ENCODE data around the gene RASGRP2.

RASGRP2 gene

DNA sequence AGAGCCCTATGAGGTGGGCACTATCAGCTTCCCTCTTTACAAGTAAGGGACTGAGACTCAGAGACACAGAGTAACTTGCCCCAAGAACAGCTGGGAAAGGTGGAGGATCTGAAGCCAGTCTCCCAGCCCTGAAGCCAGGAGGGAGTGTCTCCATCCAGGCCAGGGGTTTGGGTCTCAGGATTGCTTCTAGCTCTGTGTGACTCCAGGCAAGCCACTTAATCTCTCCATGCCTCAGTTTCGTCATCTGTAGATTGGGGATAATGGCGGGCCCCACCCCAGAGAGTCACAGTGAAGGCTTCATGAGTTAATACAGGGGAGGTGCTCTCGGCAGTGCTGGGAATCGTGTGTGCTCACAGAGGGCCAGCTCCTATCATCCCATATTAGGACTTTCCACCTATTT, 48.5 kb upstream of the RASGRP2 start:
- TF ChIP-seq ZNF558 (tag by site-specific recombination; IDR thresholded peaks at IDR 0.05) (no peak), ZNF692 (tag by site-specific recombination; IDR thresholded peaks at IDR 0.05) (peak; percentile 50; the same call in 1 of the 2 replicates), OVOL3 (tag by site-specific recombination; IDR thresholded peaks at IDR 0.05) (no peak), ZNF585B (tag by site-specific recombination; IDR thresholded peaks at IDR 0.05) (no peak), ZNF248 (tag by site-specific recombination; IDR thresholded peaks at IDR 0.05) (no peak), ZFP69B (tag by site-specific recombination; IDR thresholded peaks at IDR 0.05) (peak; percentile 56; the same call in 1 of the 2 replicates), ZNF223 (tag by site-specific recombination; IDR thresholded peaks at IDR 0.05) (no peak), ZNF701 (tag by site-specific recombination; IDR thresholded peaks at IDR 0.05) (no peak)
- no peak overlapping the region for H3K27ac ChIP-seq (ENCODE audit: extremely low read depth, low read depth, low read length)
- no peaks in the 10 kb centered on the region for H3K4me1 ChIP-seq (ENCODE audit: control insufficient read depth, insufficient read depth, low read length)
- H3K9me3 ChIP-seq (ENCODE audit: control insufficient read depth, insufficient read depth, low read depth, low read length), result no peaks in the 10 kb centered on the region
- CTCF ChIA-PET, result no interaction called here
- peaks cover 0 to 28% of the 10 kb centered on the region in 2 experiments; a peak in 1 of 3 replicates for H3K36me3 ChIP-seq (ENCODE audit: control insufficient read depth in 2 of 2, insufficient read depth in 1 of 2, low read length in 2 of 2)
- H3K4me3 ChIP-seq (ENCODE audit: low read depth, low read length), result no peak overlapping the region
- POLR2A ChIA-PET, result interaction anchor here (0.6 to 1.9 kb wide), 2 partner anchors 14 to 548 kb away, joined by 5 to 7 read pairs; partner anchors contain the start of gene SF1

DNA sequence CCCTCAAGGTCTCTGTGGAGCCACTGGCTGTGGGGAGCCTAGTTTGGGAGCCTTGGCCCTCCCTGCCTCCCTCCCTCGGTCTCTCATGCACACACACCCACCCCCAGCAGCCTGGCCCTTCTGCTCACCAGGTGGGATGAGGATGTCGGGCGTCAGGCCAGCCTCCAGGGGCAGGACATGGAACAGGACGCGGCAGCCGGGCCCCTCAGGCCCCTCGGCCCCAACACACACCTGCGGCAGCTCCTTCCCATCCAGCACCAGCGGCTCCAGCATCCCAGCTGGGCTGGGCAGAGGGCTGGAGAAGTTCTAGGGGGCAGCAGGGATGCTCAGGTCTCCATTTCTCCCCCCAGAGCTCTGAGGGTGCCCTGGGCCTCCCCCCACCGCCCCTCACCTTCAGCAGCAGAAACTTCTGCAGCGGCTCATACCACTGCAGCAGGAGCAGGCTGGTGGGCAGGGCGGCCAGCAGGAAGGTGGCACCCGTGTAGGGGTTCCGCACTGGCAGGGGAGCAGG, 47.9 kb upstream of the RASGRP2 start:
- Histone ChIP-seq H3K36me3 (ENCODE audit: control insufficient read depth in 2 of 2, insufficient read depth in 1 of 2, low read length in 2 of 2) (peaks cover 0 to 23% of the 10 kb centered on the region in 2 experiments; a peak in 1 of 3 replicates), H3K4me1 (ENCODE audit: control insufficient read depth, insufficient read depth, low read length) (no peaks in the 10 kb centered on the region), H3K4me3 (ENCODE audit: low read depth, low read length) (no peak overlapping the region), H3K9me3 (ENCODE audit: control insufficient read depth, insufficient read depth, low read depth, low read length) (no peaks in the 10 kb centered on the region), H3K27ac (ENCODE audit: extremely low read depth, low read depth, low read length) (no peak overlapping the region)
- TF ChIP-seq ZBTB20 (tag by site-specific recombination; IDR thresholded peaks at IDR 0.05) (no peak), GLIS1 (tag by site-specific recombination; IDR thresholded peaks at IDR 0.05) (peak; percentile 65)
- ChIA-PET POLR2A (interaction anchor here (1.9 kb wide), 1 partner anchor 13 kb away, joined by 7 read pairs; the partner anchor contains the start of gene SF1), CTCF (no interaction called here)

GRCh38 chr11:64790205-64791095, 46.5 kb upstream of the RASGRP2 start:
- TF ChIP-seq, protein P1, sequence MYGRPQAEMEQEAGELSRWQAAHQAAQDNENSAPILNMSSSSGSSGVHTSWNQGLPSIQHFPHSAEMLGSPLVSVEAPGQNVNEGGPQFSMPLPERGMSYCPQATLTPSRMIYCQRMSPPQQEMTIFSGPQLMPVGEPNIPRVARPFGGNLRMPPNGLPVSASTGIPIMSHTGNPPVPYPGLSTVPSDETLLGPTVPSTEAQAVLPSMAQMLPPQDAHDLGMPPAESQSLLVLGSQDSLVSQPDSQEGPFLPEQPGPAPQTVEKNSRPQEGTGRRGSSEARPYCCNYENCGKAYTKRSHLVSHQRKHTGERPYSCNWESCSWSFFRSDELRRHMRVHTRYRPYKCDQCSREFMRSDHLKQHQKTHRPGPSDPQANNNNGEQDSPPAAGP (tag by site-specific recombination; IDR thresholded peaks at IDR 0.05), result no peak
- TF ChIP-seq, protein P2, sequence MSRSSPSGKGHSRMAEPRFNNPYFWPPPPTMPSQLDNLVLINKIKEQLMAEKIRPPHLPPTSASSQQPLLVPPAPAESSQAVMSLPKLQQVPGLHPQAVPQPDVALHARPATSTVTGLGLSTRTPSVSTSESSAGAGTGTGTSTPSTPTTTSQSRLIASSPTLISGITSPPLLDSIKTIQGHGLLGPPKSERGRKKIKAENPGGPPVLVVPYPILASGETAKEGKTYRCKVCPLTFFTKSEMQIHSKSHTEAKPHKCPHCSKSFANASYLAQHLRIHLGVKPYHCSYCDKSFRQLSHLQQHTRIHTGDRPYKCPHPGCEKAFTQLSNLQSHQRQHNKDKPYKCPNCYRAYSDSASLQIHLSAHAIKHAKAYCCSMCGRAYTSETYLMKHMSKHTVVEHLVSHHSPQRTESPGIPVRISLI (tag by site-specific recombination; IDR thresholded peaks at IDR 0.05), result no peak
- TF ChIP-seq ZSCAN4 (tag by site-specific recombination; IDR thresholded peaks at IDR 0.05) (no peak), ZNF664 (tag by site-specific recombination; IDR thresholded peaks at IDR 0.05) (no peak), OVOL3 (tag by site-specific recombination; IDR thresholded peaks at IDR 0.05) (no peak), ZNF654 (tag by site-specific recombination; IDR thresholded peaks at IDR 0.05; ENCODE audit: low read depth) (no peak)
- Histone ChIP-seq H3K4me1 (ENCODE audit: control insufficient read depth, insufficient read depth, low read length) (no peaks in the 10 kb centered on the region), H3K4me3 (ENCODE audit: low read depth, low read length) (no peak overlapping the region), H3K36me3 (ENCODE audit: control insufficient read depth in 2 of 2, insufficient read depth in 1 of 2, low read length in 2 of 2) (peaks cover 0 to 13% of the 10 kb centered on the region in 2 experiments; a peak in 1 of 3 replicates), H3K9me3 (ENCODE audit: control insufficient read depth, insufficient read depth, low read depth, low read length) (no peaks in the 10 kb centered on the region), H3K27ac (ENCODE audit: extremely low read depth, low read depth, low read length) (no peak overlapping the region)
- CTCF ChIA-PET, result no interaction called here
- POLR2A ChIA-PET, result interaction anchor here (0.6 to 1.9 kb wide), 2 partner anchors 12 to 822 kb away, joined by 3 to 7 read pairs; partner anchors contain the start of gene SF1

All from HEK293 (cell line).